GM11168 (cell line): ENCODE data around the gene MRPL17.

Experiments
- in situ Hi-C: fragments of 300-500 bp; cut with MboI; formaldehyde crosslinking; loops from one replicate; pipeline ENCODE4 v1.12.0; 2022; ENCODE audit warnings: low sequenced_read_pairs; ENCODE audit not compliant: unreplicated experiment

MRPL17 gene

GRCh38 chr11:6655790-6656583, 27.2 kb downstream of the MRPL17 start, which contains the start of gene DCHS1:
Gene DCHS1, minus strand, starts transcription at chr11:6655809. Its CDS starts 14,196 bp downstream, at chr11:6641613.
- in situ Hi-C loops, result no loop called here

GRCh38 chr11:6655020-6655789, 27.9 kb downstream of the MRPL17 start:
- in situ Hi-C loops, result no loop called here

GRCh38 chr11:6654281-6655019, 28.7 kb downstream of the MRPL17 start:
- in situ Hi-C loops, result no loop called here

GRCh38 chr11:6653656-6654055, 29.5 kb downstream of the MRPL17 start:
- in situ Hi-C loops, result no loop called here

GRCh38 chr11:6653097-6653496, 30.0 kb downstream of the MRPL17 start:
- in situ Hi-C loops, result no loop called here

GRCh38 chr11:6652182-6652581, 31.0 kb downstream of the MRPL17 start:
- in situ Hi-C loops, result no loop called here

- in situ Hi-C loops, result no loop called here
Measured at GRCh38 chr11:6650980-6651379, 32.2 kb downstream of the MRPL17 start.

GRCh38 chr11:6650104-6650503, 33.0 kb downstream of the MRPL17 start:
- in situ Hi-C loops, result no loop called here

GRCh38 chr11:6648501-6648900, 34.6 kb downstream of the MRPL17 start:
- in situ Hi-C loops, result no loop called here

- in situ Hi-C loops, result no loop called here
Measured at GRCh38 chr11:6647836-6648235, 35.3 kb downstream of the MRPL17 start.

GRCh38 chr11:6646918-6647679, 36.0 kb downstream of the MRPL17 start:
- in situ Hi-C loops, result no loop called here

- in situ Hi-C loops, result no loop called here
Measured at GRCh38 chr11:6646576-6646917, 36.6 kb downstream of the MRPL17 start.

GRCh38 chr11:6646071-6646470, 37.1 kb downstream of the MRPL17 start:
- in situ Hi-C loops, result no loop called here

GRCh38 chr11:6642957-6643356, 40.2 kb downstream of the MRPL17 start:
- in situ Hi-C loops, result no loop called here

- in situ Hi-C loops, result no loop called here
Measured at GRCh38 chr11:6640985-6641701, 42.0 kb downstream of the MRPL17 start.

GRCh38 chr11:6640036-6640984, 42.8 kb downstream of the MRPL17 start:
- in situ Hi-C loops, result no loop called here

- in situ Hi-C loops, result no loop called here
Measured at GRCh38 chr11:6638429-6638828, 44.7 kb downstream of the MRPL17 start.

- in situ Hi-C loops, result no loop called here
Measured at GRCh38 chr11:6637871-6638270, 45.3 kb downstream of the MRPL17 start.
